Measurements from ENCODE around the gene CPNE6. TPM values are rescaled to one million over a fixed set of nuclear protein-coding genes. Genes with fewer than 3 reads are reported as not detected.

The CPNE6 gene
- total and polyA plus RNA-seq, 2 of the 8 experiments (the other 6 are each of a cell fraction or from before 2014, with no cell fraction given), result 0.05 TPM; not detected in 1

GRCh38 chr14:24064856-24065255 is 6.5 kb upstream of the CPNE6 start (continued):
- TF ChIP-seq TAF1 (IDR thresholded peaks at IDR 0.05; ENCODE audit: low read depth, low read length), result no peak
- TF ChIP-seq KDM4A (IDR thresholded peaks at IDR 0.05; ENCODE audit: low read depth, low read length, severe bottlenecking), result no peak
- TF ChIP-seq HDAC6 (IDR thresholded peaks at IDR 0.05; ENCODE audit: low read depth, low read length), result no peak

Measured in H1 (cell line).